ENCODE data around the gene NBEAL1. TPM values are rescaled to one million over a fixed set of nuclear protein-coding genes. Genes with fewer than 3 reads are reported as not detected.

The NBEAL1 gene
- total RNA-seq, 6 experiments from 2014 or later, result 17.7 to 29.2 (median 23.8) TPM

- DNase-seq, result no peak
- Mint-ChIP-seq H3K27me3 (ENCODE audit: insufficient read depth) (peaks cover 2% of the 10 kb centered on the region; the same call in 1 of the 2 replicates), H3K9me3 (no peaks in the 10 kb centered on the region), H3K36me3 (ENCODE audit: low read depth) (peaks cover 30% of the 10 kb centered on the region), H3K4me3 (peak overlapping the region; percentile 97), H3K4me1 (ENCODE audit: low read depth) (peaks cover 16% of the 10 kb centered on the region), H3K27ac (peak overlapping the region; percentile 61)
- no peak for TF ChIP-seq CTCF (IDR thresholded peaks at IDR 0.05)
Observed at GRCh38 chr2:203237346-203238238, 222.9 kb downstream of the NBEAL1 start.

GRCh38 chr2:203238292-203238703 is 223.6 kb downstream of the NBEAL1 start:
- Mint-ChIP-seq H3K4me1 (ENCODE audit: low read depth) (peaks cover 16% of the 10 kb centered on the region), H3K4me3 (peak overlapping the region; percentile 97), H3K27me3 (ENCODE audit: insufficient read depth) (peaks cover 2% of the 10 kb centered on the region; the same call in 1 of the 2 replicates), H3K36me3 (ENCODE audit: low read depth) (peaks cover 36% of the 10 kb centered on the region), H3K9me3 (no peaks in the 10 kb centered on the region), H3K27ac (peak overlapping the region; percentile 93)
- no peak for DNase-seq
- TF ChIP-seq CTCF (IDR thresholded peaks at IDR 0.05), result no peak

- peaks cover 2% of the 10 kb centered on the region; the same call in 1 of the 2 replicates for H3K27me3 Mint-ChIP-seq (ENCODE audit: insufficient read depth)
- H3K9me3 Mint-ChIP-seq, result no peaks in the 10 kb centered on the region
- H3K36me3 Mint-ChIP-seq (ENCODE audit: low read depth), result peaks cover 38% of the 10 kb centered on the region
- H3K27ac Mint-ChIP-seq, result peak within 1 kb of the TSS; percentile 93
- H3K4me1 Mint-ChIP-seq (ENCODE audit: low read depth), result peaks cover 16% of the 10 kb centered on the region
- H3K4me3 Mint-ChIP-seq, result peak within 1 kb of the TSS; percentile 97
- peak; percentile 65 for TF ChIP-seq CTCF (IDR thresholded peaks at IDR 0.05)
- DNase-seq, result peak; percentile 90
Observed at GRCh38 chr2:203238704-203239526, 224.2 kb downstream of the NBEAL1 start, which contains the start of gene CYP20A1. Gene CYP20A1, plus strand, starts transcription at chr2:203239018. Its CDS starts 45 bp downstream, at chr2:203239063.

GRCh38 chr2:203240491-203240890 is 225.8 kb downstream of the NBEAL1 start:
- no peak for DNase-seq
- Mint-ChIP-seq H3K4me3 (peak overlapping the region; percentile 97), H3K36me3 (ENCODE audit: low read depth) (peaks cover 42% of the 10 kb centered on the region), H3K4me1 (ENCODE audit: low read depth) (peaks cover 16% of the 10 kb centered on the region), H3K27ac (0 out of 2 replicates have a peak overlapping the region, but pooled peaks have one; percentile 18), H3K9me3 (no peaks in the 10 kb centered on the region), H3K27me3 (ENCODE audit: insufficient read depth) (peaks cover 2% of the 10 kb centered on the region; the same call in 1 of the 2 replicates)
- TF ChIP-seq CTCF (IDR thresholded peaks at IDR 0.05), result no peak

GRCh38 chr2:203242518-203242917 is 227.8 kb downstream of the NBEAL1 start:
- H3K27ac Mint-ChIP-seq, result no peak overlapping the region
- peaks cover 46% of the 10 kb centered on the region for H3K36me3 Mint-ChIP-seq (ENCODE audit: low read depth)
- no peaks in the 10 kb centered on the region for H3K9me3 Mint-ChIP-seq
- no peak for TF ChIP-seq CTCF (IDR thresholded peaks at IDR 0.05)
- peaks cover 16% of the 10 kb centered on the region for H3K4me1 Mint-ChIP-seq (ENCODE audit: low read depth)
- no peak for DNase-seq
- peaks cover 2% of the 10 kb centered on the region; the same call in 1 of the 2 replicates for H3K27me3 Mint-ChIP-seq (ENCODE audit: insufficient read depth)
- no peak overlapping the region for H3K4me3 Mint-ChIP-seq
